Lower leg skin (tissue), 3 donors: ENCODE data around the gene PTDSS2.

Experiments
- CTCF ChIP-seq, 3 donors: fragments of 450-650 bp; IDR thresholded peaks; one replicate each; pipeline ENCODE4 v1.5.1; 2016; ENCODE audit warnings: antibody characterized with exemption in 3 of 3, mild to moderate bottlenecking in 3 of 3, moderate library complexity in 2 of 3
- POLR2A ChIP-seq, 2 donors: fragments of 450-650 bp; IDR thresholded peaks; one replicate each; pipeline ENCODE4 v1.6.1; 2016 to 2017; ENCODE audit warnings: antibody characterized with exemption in 2 of 2, mild to moderate bottlenecking in 1 of 2, moderate library complexity in 1 of 2

DNA sequence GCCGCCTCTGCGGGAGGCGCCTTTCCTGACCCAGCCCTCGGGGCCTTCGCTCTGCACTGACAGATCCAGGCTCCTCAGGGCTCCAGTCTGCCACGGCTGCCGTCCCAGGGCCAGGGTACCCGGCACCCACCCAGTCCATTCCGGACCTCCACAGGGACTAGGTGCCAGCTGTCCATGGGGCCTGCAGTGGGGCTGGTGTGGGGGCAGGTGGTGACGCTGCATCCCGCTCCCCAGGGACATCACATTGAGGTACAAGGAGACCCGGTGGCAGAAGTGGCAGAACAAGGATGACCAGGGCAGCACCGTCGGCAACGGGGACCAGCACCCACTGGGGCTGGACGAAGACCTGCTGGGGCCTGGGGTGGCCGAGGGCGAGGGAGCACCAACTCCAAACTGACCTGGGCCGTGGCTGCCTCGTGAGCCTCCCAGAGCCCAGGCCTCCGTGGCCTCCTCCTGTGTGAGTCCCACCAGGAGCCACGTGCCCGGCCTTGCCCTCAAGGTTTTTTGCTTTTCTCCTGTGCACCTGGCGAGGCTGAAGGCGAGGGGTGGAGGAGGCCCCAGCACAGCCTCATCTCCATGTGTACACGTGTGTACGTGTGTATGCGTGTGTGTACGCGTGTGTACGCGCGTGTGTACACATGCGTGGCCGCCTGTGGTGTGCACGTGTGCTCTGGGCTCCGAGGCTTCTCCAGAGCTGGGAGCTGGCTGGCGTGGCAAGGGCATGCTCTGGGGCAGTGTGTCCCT is 40.3 kb downstream of the PTDSS2 start:
- no peak for TF ChIP-seq CTCF (IDR thresholded peaks at IDR 0.05)
- TF ChIP-seq POLR2A (IDR thresholded peaks at IDR 0.05): no peak
